Measurements from ENCODE around the gene KCNMA1. TPM values are rescaled to one million over a fixed set of nuclear protein-coding genes. Genes with fewer than 3 reads are reported as not detected.

The KCNMA1 gene
- total RNA-seq, 1 donor from 2014 or later, result 95.5 TPM

GRCh38 chr10:77424257-77424656 is 213.4 kb downstream of the KCNMA1 start:
- H3K36me3 Mint-ChIP-seq (ENCODE audit: unreplicated experiment), result no peaks in the 10 kb centered on the region
- no peak for TF ChIP-seq CTCF (IDR thresholded peaks at IDR 0.05)
- no peak overlapping the region for H3K27ac Mint-ChIP-seq (ENCODE audit: unreplicated experiment)
- DNase-seq (ENCODE audit: extremely low spot score, unreplicated experiment), result no peak
- H3K4me1 Mint-ChIP-seq (ENCODE audit: unreplicated experiment), result peaks cover 30% of the 10 kb centered on the region
- H3K4me3 Mint-ChIP-seq (ENCODE audit: unreplicated experiment), result no peak overlapping the region
- no peaks in the 10 kb centered on the region for H3K27me3 Mint-ChIP-seq (ENCODE audit: unreplicated experiment)
- no peaks in the 10 kb centered on the region for H3K9me3 Mint-ChIP-seq (ENCODE audit: unreplicated experiment)

GRCh38 chr10:77422491-77423338 is 214.9 kb downstream of the KCNMA1 start:
- no peaks in the 10 kb centered on the region for H3K27me3 Mint-ChIP-seq (ENCODE audit: unreplicated experiment)
- H3K9me3 Mint-ChIP-seq (ENCODE audit: unreplicated experiment), result no peaks in the 10 kb centered on the region
- H3K27ac Mint-ChIP-seq (ENCODE audit: unreplicated experiment), result no peak overlapping the region
- peaks cover 34% of the 10 kb centered on the region for H3K4me1 Mint-ChIP-seq (ENCODE audit: unreplicated experiment)
- H3K4me3 Mint-ChIP-seq (ENCODE audit: unreplicated experiment), result no peak overlapping the region
- DNase-seq (ENCODE audit: extremely low spot score, unreplicated experiment), result no peak
- TF ChIP-seq CTCF (IDR thresholded peaks at IDR 0.05), result no peak
- H3K36me3 Mint-ChIP-seq (ENCODE audit: unreplicated experiment), result no peaks in the 10 kb centered on the region

- no peak overlapping the region for H3K27ac Mint-ChIP-seq (ENCODE audit: unreplicated experiment)
- no peaks in the 10 kb centered on the region for H3K36me3 Mint-ChIP-seq (ENCODE audit: unreplicated experiment)
- TF ChIP-seq CTCF (IDR thresholded peaks at IDR 0.05), result no peak
- H3K27me3 Mint-ChIP-seq (ENCODE audit: unreplicated experiment), result no peaks in the 10 kb centered on the region
- H3K9me3 Mint-ChIP-seq (ENCODE audit: unreplicated experiment), result no peaks in the 10 kb centered on the region
- no peak overlapping the region for H3K4me3 Mint-ChIP-seq (ENCODE audit: unreplicated experiment)
- H3K4me1 Mint-ChIP-seq (ENCODE audit: unreplicated experiment), result peaks cover 45% of the 10 kb centered on the region
- DNase-seq (ENCODE audit: extremely low spot score, unreplicated experiment), result no peak
Measured at GRCh38 chr10:77421591-77421990, 216.0 kb downstream of the KCNMA1 start.

- H3K27me3 Mint-ChIP-seq (ENCODE audit: unreplicated experiment), result no peaks in the 10 kb centered on the region
- no peaks in the 10 kb centered on the region for H3K36me3 Mint-ChIP-seq (ENCODE audit: unreplicated experiment)
- no peaks in the 10 kb centered on the region for H3K9me3 Mint-ChIP-seq (ENCODE audit: unreplicated experiment)
- DNase-seq (ENCODE audit: extremely low spot score, unreplicated experiment), result no peak
- TF ChIP-seq CTCF (IDR thresholded peaks at IDR 0.05), result no peak
- no peak overlapping the region for H3K4me3 Mint-ChIP-seq (ENCODE audit: unreplicated experiment)
- H3K27ac Mint-ChIP-seq (ENCODE audit: unreplicated experiment), result peak overlapping the region; percentile 21
- H3K4me1 Mint-ChIP-seq (ENCODE audit: unreplicated experiment), result peaks cover 51% of the 10 kb centered on the region
Measured at GRCh38 chr10:77420947-77421523, 216.6 kb downstream of the KCNMA1 start.

- Mint-ChIP-seq H3K4me3 (ENCODE audit: unreplicated experiment) (no peak overlapping the region), H3K36me3 (ENCODE audit: unreplicated experiment) (no peaks in the 10 kb centered on the region), H3K9me3 (ENCODE audit: unreplicated experiment) (no peaks in the 10 kb centered on the region), H3K27me3 (ENCODE audit: unreplicated experiment) (no peaks in the 10 kb centered on the region), H3K27ac (ENCODE audit: unreplicated experiment) (no peak overlapping the region), H3K4me1 (ENCODE audit: unreplicated experiment) (peaks cover 61% of the 10 kb centered on the region)
- no peak for DNase-seq (ENCODE audit: extremely low spot score, unreplicated experiment)
- no peak for TF ChIP-seq CTCF (IDR thresholded peaks at IDR 0.05)
Measured at GRCh38 chr10:77419979-77420378, 217.6 kb downstream of the KCNMA1 start.

Data from osteocyte (in vitro differentiated cells).